Brain pericyte (primary cell): ENCODE results near the gene SPHK1.
A peak's percentile ranks its signal among the peaks of the same experiment; 100 is the strongest.

Source experiments
- DNase-seq: peaks from one replicate; pipeline ENCODE4 v3.0.0-alpha.2; 2012; ENCODE audit warnings: low read depth, low spot score

The SPHK1 gene

GRCh38 chr17:76363107-76363842, 21.1 kb upstream of the SPHK1 start:
- DNase-seq: no peak

GRCh38 chr17:76365256-76365903, 19.0 kb upstream of the SPHK1 start:
- DNase-seq: no peak

GRCh38 chr17:76366247-76366646, 18.2 kb upstream of the SPHK1 start:
- DNase-seq: no peak

- DNase-seq: no peak
Measured at GRCh38 chr17:76367642-76368041, 16.8 kb upstream of the SPHK1 start.

GRCh38 chr17:76368545-76368944, 15.9 kb upstream of the SPHK1 start:
- no peak for DNase-seq

- no peak for DNase-seq
Measured at GRCh38 chr17:76369379-76369778, 15.0 kb upstream of the SPHK1 start.

GRCh38 chr17:76369804-76370203, 14.6 kb upstream of the SPHK1 start:
- no peak for DNase-seq

GRCh38 chr17:76370261-76370993, 14.0 kb upstream of the SPHK1 start:
- no peak for DNase-seq

GRCh38 chr17:76371656-76372628, 12.5 kb upstream of the SPHK1 start:
- DNase-seq: peak; percentile 95

- no peak for DNase-seq
Measured at GRCh38 chr17:76376318-76377133, 7.9 kb upstream of the SPHK1 start.

- DNase-seq: no peak
Measured at GRCh38 chr17:76378548-76379274, 5.7 kb upstream of the SPHK1 start.

- DNase-seq: no peak
Measured at GRCh38 chr17:76379275-76379641, 5.2 kb upstream of the SPHK1 start.

GRCh38 chr17:76379646-76380376, 4.6 kb upstream of the SPHK1 start:
- DNase-seq: no peak

GRCh38 chr17:76381633-76382350, 2.6 kb upstream of the SPHK1 start:
- DNase-seq: no peak

GRCh38 chr17:76382351-76382802, 2.0 kb upstream of the SPHK1 start:
- no peak for DNase-seq

GRCh38 chr17:76382803-76383545, 1.4 kb upstream of the SPHK1 start:
- DNase-seq: no peak

- DNase-seq: no peak
Measured at GRCh38 chr17:76383546-76384221, 725 bp upstream of the SPHK1 start.
